Lower leg skin (tissue), 4 donors: ENCODE measurements around the gene HDLBP. TPM values are rescaled to one million over a fixed set of nuclear protein-coding genes. Genes with fewer than 3 reads are reported as not detected.

Source experiments
- DNase-seq, 2 donors: peaks; one replicate each; pipeline ENCODE4 v3.0.0-alpha.2; 2019; ENCODE audit warnings: low spot score in 2 of 2
- H3K4me3 ChIP-seq: fragments of 200-600 bp; sonication (generic); 2 replicates; pipeline ENCODE4 v1.5.1; 2017; ENCODE audit warnings: mild to moderate bottlenecking, low read depth; ENCODE audit not compliant: poor library complexity, severe bottlenecking
- CTCF ChIP-seq, 3 donors: fragments of 450-650 bp; IDR thresholded peaks; one replicate each; pipeline ENCODE4 v1.5.1; 2016; ENCODE audit warnings: antibody characterized with exemption in 3 of 3, mild to moderate bottlenecking in 3 of 3, moderate library complexity in 2 of 3
- POLR2A ChIP-seq, 2 donors: fragments of 450-650 bp; IDR thresholded peaks; one replicate each; pipeline ENCODE4 v1.6.1; 2016 to 2017; ENCODE audit warnings: antibody characterized with exemption in 2 of 2, mild to moderate bottlenecking in 1 of 2, moderate library complexity in 1 of 2
- WGBS, 2 donors: methylation state at CpG; one replicate each; pipeline ENCODE4 v1.1.5; 2018; 5-methylcytosine and 5-hydroxymethylcytosine counted together
- intact Hi-C: fragments of 100-400 bp; cut with DNase I; formaldehyde crosslinking; loops from one replicate; pipeline ENCODE4 v1.15.0; 2023; ENCODE audit warnings: low total_unique reads
- total RNA-seq, 4 donors: library from RNA; depleted of rRNA; stranded (reverse); fragments of >200 nt; gene quantifications; one replicate each; pipeline ENCODE4 v1.1.0, GENCODE V29; 2016

Gene HDLBP
- total RNA-seq, 4 donors from 2014 or later = 241 to 393 (median 294) TPM

DNA sequence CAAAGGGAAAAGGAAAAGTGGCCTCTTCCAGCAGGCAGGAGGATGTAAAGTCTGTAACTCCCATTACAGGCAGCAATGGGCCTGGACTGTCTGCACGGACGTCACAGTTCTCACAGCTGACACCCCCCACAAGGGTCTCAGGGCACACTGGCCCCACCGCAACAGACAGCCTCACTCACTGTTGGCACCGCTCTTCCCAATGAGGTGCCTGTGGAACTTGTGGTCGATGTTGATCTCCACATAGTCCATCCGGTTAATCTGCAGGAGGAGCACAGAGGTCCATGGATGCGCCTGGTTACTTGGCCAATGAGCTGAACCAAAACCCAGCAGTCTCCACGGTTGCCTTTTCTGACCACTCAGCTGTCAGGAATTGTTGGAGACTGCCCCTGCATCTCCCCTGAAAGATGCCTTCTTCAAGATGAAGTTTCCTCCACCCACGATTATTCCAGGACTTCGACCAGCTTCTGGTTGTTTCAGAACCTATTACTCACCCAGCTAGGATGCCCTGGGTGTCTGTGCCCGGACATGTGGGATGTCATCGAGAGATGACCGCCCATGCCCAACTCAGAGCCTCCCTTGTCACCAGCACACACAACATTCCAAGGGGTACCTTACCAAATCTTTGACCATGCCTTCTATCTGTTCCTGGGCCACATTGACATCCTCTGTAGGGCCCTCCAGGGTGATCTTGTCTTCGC is 62.5 kb downstream of the HDLBP start:
- intact Hi-C loops = no loop called here
- no peak overlapping the region for H3K4me3 ChIP-seq
- DNase-seq = no peak
- 90 to 94% methylated on average over 14 of the region's 14 CpGs for WGBS, 2 donors
- TF ChIP-seq POLR2A (IDR thresholded peaks at IDR 0.05) (no peak), CTCF (IDR thresholded peaks at IDR 0.05) (no peak)

GRCh38 chr2:241249654-241250053 is 65.8 kb downstream of the HDLBP start:
- WGBS, 2 donors = 92 to 95% methylated on average over 14 of the region's 14 CpGs

DNA sequence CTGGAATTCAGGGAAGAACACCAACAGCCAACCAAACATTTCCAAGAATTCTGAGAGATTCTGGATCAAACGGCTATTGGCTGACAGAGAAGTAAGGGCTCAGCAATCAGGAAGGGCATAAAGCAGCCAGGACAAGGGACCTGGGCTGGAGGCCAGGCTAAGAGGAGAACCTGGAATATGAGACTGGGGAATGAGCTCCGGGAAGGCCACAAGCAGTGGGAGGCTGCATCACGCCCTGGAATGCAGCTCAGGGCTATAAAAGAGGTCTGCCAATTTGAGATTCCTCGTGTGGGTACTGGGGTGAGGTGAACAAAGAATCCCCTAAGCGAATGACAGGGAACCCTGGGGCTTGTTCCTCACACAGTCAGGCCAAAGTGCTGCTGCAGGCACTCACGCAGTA is 66.6 kb downstream of the HDLBP start:
- TF ChIP-seq CTCF (IDR thresholded peaks at IDR 0.05) (no peak), POLR2A (IDR thresholded peaks at IDR 0.05) (no peak)
- no peak for DNase-seq
- intact Hi-C loops = no loop called here
- no peak overlapping the region for H3K4me3 ChIP-seq
- WGBS, 2 donors = 68 to 72% methylated on average over 6 of the region's 6 CpGs

More at GRCh38 chr2:241249654-241250053, 65.8 kb downstream of the HDLBP start:
- TF ChIP-seq CTCF (IDR thresholded peaks at IDR 0.05) (no peak), POLR2A (IDR thresholded peaks at IDR 0.05) (no peak)
- no peak for DNase-seq
- H3K4me3 ChIP-seq = no peak overlapping the region
- intact Hi-C loops = no loop called here

DNA sequence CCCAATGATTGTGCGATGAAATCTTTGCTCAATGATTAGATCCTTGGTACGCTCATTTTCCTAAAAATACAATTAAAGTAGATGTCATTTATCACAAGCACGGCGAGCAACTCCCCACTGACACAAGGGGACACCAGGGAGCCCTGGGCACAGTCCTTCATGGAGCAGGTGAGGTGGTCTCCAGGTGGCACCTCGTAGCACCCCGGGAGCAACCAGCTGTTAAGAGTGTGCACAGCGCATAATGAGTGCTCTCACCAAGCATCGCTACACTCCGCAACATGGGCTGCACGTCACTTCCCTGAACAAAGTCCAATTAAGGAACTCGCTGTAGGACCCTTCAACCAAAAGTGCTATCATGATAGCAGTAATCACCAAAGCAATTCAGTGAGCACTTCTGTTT is 67.2 kb downstream of the HDLBP start:
- intact Hi-C loops = no loop called here
- DNase-seq = no peak
- WGBS, 2 donors = 96 to 99% methylated on average over 11 of the region's 11 CpGs
- no peak overlapping the region for H3K4me3 ChIP-seq
- TF ChIP-seq POLR2A (IDR thresholded peaks at IDR 0.05) = no peak

DNA sequence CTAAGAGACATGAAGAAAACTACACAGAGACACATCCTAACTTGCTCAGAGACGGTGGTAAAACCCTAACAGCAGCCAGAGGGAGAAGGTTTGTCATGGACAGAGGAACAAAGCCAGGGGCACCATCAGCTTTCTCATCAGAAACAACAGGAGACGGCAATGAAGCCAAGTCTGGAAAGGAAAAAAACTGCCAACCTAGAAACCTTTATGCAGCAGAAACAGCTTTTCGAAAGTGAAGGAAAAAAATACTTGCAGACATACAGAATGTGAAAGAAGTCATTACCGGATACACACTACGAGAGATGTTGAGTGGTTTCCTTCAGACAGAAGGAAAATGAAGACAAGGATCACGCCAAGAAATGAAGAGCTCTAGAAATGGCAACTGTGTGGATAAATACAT is 71.1 kb downstream of the HDLBP start:
- 89 to 94% methylated on average over 6 of the region's 6 CpGs for WGBS, 2 donors
- H3K4me3 ChIP-seq = no peak overlapping the region
- intact Hi-C loops = no loop called here
- DNase-seq = no peak
- no peak for TF ChIP-seq CTCF (IDR thresholded peaks at IDR 0.05)
- no peak for TF ChIP-seq POLR2A (IDR thresholded peaks at IDR 0.05)

- TF ChIP-seq POLR2A (IDR thresholded peaks at IDR 0.05) (no peak), CTCF (IDR thresholded peaks at IDR 0.05) (no peak)
- WGBS, 2 donors = 86% methylated on average over 14 of the region's 14 CpGs
- no peak for DNase-seq
- no peak overlapping the region for H3K4me3 ChIP-seq
- intact Hi-C loops = no loop called here
Observed at GRCh38 chr2:241242306-241242705, 73.2 kb downstream of the HDLBP start.
